Brain microvascular endothelial cell (primary cell): ENCODE data around the gene USP44.
A peak's percentile ranks its signal among the peaks of the same experiment; 100 is the strongest.

Experiments used
- DNase-seq: peaks from one replicate; pipeline ENCODE4 v3.0.0-alpha.2; 2020
- H3K27ac ChIP-seq: fragments of 250-450 bp; sonication (Bioruptor Pico); 2 replicates; pipeline ENCODE4 v1.5.1; 2020; ENCODE audit warnings: mild to moderate bottlenecking, moderate library complexity
- H3K27me3 ChIP-seq: fragments of 250-450 bp; sonication (Bioruptor Pico); replicated peaks from 2 replicates; pipeline ENCODE4 v1.5.1; 2020; ENCODE audit warnings: mild to moderate bottlenecking
- H3K36me3 ChIP-seq: fragments of 250-450 bp; sonication (Bioruptor Pico); replicated peaks from 2 replicates; pipeline ENCODE4 v1.5.1; 2020; ENCODE audit warnings: mild to moderate bottlenecking
- H3K4me3 ChIP-seq: 2 replicates; pipeline ENCODE4 v1.5.1; 2011; ENCODE audit warnings: low read depth, mild to moderate bottlenecking, control low read depth, low read length, moderate library complexity
- in situ Hi-C: cut with HindIII; loops from 2 replicates; pipeline ENCODE4 v1.10.0; 2017; ENCODE audit warnings: low sequenced_read_pairs, low pct_ligation_motif_present
- TF ChIP-seq, protein P1 (sequence below): IDR thresholded peaks from 2 replicates; pipeline ENCODE4 v1.5.1; 2011; ENCODE audit warnings: low read depth, mild to moderate bottlenecking, moderate library complexity, low read length, control low read depth, inconsistent platforms; ENCODE audit errors: missing control alignments

USP44 gene

DNA sequence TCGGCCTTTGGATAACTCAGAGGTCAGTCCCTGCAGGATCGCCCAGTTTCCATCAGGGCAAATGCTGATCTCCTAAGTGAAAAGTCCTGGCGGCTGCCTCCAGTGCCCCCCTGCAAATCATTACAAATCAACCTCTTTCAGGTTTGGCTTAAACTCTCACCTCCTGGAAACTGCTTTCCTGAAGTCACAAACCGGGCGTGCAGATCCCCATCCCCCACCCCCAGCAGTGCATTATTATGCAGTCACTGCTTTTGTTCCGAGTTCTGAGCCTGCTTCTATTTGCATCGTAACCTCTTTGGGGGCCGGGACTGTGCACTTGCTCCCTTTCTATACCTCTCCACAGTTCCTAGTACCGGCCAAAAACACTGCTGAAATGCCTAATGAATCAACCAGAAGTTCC lies at the start of gene USP44:
Gene USP44 (minus strand): TSS at position 172 of the 400 bp plus-strand sequence. CDS start 17,220 bp downstream, outside the sequence.
- DNase-seq, result no peak
- Histone ChIP-seq H3K27ac (no peak within 1 kb of the TSS), H3K27me3 (no peaks in the 10 kb centered on the region), H3K4me3 (no peak within 1 kb of the TSS), H3K36me3 (no peaks in the 10 kb centered on the region)
- TF ChIP-seq, protein P1, sequence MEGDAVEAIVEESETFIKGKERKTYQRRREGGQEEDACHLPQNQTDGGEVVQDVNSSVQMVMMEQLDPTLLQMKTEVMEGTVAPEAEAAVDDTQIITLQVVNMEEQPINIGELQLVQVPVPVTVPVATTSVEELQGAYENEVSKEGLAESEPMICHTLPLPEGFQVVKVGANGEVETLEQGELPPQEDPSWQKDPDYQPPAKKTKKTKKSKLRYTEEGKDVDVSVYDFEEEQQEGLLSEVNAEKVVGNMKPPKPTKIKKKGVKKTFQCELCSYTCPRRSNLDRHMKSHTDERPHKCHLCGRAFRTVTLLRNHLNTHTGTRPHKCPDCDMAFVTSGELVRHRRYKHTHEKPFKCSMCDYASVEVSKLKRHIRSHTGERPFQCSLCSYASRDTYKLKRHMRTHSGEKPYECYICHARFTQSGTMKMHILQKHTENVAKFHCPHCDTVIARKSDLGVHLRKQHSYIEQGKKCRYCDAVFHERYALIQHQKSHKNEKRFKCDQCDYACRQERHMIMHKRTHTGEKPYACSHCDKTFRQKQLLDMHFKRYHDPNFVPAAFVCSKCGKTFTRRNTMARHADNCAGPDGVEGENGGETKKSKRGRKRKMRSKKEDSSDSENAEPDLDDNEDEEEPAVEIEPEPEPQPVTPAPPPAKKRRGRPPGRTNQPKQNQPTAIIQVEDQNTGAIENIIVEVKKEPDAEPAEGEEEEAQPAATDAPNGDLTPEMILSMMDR, result no peak
- in situ Hi-C loops, result no loop called here

DNA sequence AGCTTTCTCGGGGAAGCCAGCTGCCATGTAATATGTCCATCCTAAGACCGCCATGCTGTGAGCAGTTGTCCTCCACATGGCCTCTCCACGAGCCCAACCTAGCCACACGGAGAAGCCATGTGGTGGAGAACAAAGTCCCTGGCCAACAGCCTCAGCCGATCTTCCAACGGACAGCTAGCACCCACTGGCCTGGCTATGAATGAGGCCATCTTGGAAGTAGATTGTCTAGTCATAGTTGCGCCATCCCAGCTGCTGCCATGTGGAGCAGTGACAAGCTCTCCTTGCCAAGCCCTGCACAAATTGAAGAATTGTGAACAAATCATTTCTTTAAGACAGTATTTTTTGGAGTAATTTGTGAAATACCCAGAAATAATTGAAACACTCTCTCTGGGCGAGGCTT lies 49.3 kb upstream of the USP44 start:
- Histone ChIP-seq H3K36me3 (no peaks in the 10 kb centered on the region), H3K4me3 (no peak overlapping the region), H3K27me3 (no peaks in the 10 kb centered on the region), H3K27ac (no peak overlapping the region)
- no peak for DNase-seq
- in situ Hi-C loops, result loop anchor here (25.0 kb wide), 1 partner anchor 212 kb away; no protein-coding TSS in a partner anchor
- TF ChIP-seq, protein P1, result no peak

GRCh38 chr12:95599880-95600279 lies 48.6 kb upstream of the USP44 start:
- in situ Hi-C loops, result loop anchor here (25.0 kb wide), 1 partner anchor 212 kb away; no protein-coding TSS in a partner anchor
- H3K27me3 ChIP-seq, result no peaks in the 10 kb centered on the region
- DNase-seq, result no peak
- H3K27ac ChIP-seq, result no peak overlapping the region
- TF ChIP-seq, protein P1, result no peak
- no peak overlapping the region for H3K4me3 ChIP-seq
- H3K36me3 ChIP-seq, result no peaks in the 10 kb centered on the region

- Histone ChIP-seq H3K4me3 (no peak overlapping the region), H3K27ac (no peak overlapping the region), H3K27me3 (no peaks in the 10 kb centered on the region), H3K36me3 (no peaks in the 10 kb centered on the region)
- TF ChIP-seq, protein P1, result no peak
- no peak for DNase-seq
- in situ Hi-C loops, result no loop called here
Measured at GRCh38 chr12:95594136-95594535, 42.9 kb upstream of the USP44 start.

DNA sequence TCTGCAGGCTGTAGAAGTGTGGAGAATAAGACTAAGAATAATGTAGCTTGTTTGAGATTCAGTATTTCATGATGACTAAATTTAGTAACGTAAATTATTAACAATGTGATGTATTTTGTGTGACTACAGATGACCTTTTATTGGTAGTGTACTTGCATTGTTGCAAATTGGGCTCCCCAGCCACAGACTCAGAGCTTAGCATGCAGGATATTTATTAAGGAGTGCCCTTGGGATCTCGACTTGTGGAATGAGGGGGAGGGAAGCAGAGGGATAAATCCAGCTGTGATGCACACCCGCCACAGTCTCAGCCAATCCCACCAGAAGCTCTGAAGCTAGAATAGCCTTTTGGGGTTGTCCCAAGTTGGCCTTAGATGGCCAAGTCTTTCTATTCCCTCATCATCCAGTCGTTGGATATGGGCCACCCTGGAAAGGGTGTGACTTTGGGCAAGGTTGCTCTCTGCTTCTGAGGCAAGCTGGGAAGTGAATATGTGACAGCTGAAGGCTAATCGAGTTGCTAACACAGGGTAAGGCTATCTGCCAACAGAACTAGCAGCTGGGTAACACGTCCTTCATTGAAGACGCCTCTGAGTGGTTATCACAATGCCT lies 42.1 kb upstream of the USP44 start:
- no peak for DNase-seq
- in situ Hi-C loops, result no loop called here
- no peak overlapping the region for H3K27ac ChIP-seq
- no peak overlapping the region for H3K4me3 ChIP-seq
- TF ChIP-seq, protein P1, result no peak
- no peaks in the 10 kb centered on the region for H3K36me3 ChIP-seq
- H3K27me3 ChIP-seq, result no peaks in the 10 kb centered on the region

- no peak overlapping the region for H3K27ac ChIP-seq
- TF ChIP-seq, protein P1, result no peak
- no peaks in the 10 kb centered on the region for H3K36me3 ChIP-seq
- DNase-seq, result peak; percentile 70
- H3K4me3 ChIP-seq, result no peak overlapping the region
- no peaks in the 10 kb centered on the region for H3K27me3 ChIP-seq
- in situ Hi-C loops, result no loop called here
Measured at GRCh38 chr12:95591731-95592130, 40.5 kb upstream of the USP44 start.
